GM21825 (cell line): Measurements from ENCODE around the gene RASSF1.
"Not testable (repeated sequence)": the region's sequence is repeated elsewhere in the genome, so short reads cannot be mapped to it uniquely, and the experiment has no call there.

ENCODE experiments used
- ATAC-seq: cut with Tn5 transposase; IDR thresholded peaks from one replicate; pipeline ENCODE4 v1.9.1; 2021; ENCODE audit warnings: mild to moderate bottlenecking, moderate library complexity; ENCODE audit not compliant: unreplicated experiment

RASSF1 gene

GRCh38 chr3:50288387-50289007, 52.1 kb downstream of the RASSF1 start:
- no peak for ATAC-seq

DNA sequence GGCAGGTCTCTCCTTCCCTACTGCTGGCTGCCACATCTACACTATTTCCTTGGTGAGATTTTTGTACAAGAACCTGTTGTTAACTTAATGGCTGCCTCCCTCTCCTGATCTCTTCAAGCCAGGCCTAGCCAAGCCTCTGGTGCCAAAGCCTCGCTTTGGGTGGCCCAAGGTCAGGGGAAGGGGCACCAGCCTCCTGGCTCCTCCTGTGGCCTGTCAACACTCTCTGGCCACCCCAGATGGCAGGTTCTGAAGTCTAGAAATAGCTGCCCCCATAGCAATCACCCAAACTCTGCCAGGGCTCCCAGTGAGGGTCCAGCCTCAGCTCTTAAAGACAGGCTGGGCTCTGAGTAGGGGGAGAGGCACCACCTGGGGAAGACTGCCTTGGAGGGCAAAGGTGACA, 53.4 kb downstream of the RASSF1 start:
- ATAC-seq: no peak

DNA sequence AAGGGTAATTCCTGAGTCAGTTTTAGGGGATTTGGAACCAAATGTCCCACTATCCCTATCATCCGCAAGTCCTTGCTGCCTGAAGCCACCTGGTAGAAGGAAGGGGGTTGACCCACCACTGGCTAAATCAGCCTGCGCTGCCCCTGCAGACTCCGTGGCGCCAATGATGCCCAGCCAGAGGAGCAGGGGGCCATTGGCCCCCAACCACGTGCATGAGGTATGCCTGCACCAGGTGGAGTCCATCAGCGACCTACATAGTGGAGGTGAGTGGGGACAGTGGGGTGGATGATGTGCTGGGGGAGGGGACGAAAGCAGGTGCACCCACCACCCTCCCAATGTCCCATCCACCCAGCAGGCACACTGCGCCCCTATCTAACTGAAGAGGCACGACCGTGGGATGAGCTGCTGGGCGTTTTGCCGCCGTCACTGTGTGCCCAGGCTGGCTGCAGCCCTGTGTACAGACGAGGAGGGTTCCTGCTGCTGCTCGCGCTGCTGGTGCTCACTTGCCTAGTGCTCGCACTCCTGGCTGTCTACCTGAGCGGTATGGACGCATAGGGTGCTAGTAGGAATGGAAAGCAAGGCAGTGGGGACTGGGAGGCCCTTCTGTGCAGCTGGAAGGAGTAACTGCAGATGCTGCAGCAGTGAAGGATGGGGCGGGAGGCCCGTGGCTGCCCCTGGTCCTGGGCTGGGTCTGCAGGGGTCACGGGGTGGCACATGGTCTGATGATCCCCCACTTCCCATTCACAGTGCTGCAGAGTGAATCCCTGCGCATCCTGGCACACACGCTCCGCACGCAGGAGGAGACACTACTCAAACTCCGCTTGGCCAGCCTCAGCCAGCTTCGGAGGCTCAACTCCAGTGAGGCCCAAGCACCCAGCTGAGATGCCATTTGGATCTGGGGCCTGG, 54.1 kb downstream of the RASSF1 start:
- no peak for ATAC-seq

- ATAC-seq: not testable (repeated sequence)
Measured at GRCh38 chr3:50284121-50284520, 56.5 kb downstream of the RASSF1 start.
